ENCODE data around the gene TEAD3.

DNA sequence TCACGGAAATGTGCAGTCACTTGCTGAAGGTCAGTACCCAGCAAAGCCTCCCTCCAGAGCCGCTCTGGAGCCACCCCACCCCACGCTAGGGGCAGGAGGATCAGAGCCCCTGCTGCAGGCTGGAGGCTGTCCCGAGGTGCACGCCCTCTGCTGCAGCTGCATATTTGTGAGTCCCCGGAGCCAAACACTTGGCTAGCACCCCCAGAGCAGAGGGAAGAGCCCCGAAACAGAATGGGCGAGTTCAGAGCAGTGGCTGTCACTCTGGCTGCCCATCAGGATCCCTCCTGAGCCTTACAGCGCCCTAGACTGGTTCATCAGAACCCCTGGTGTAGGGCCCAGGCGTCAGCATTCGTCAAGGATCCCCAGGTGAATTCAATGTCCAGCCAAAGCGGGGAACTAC is 25.3 kb upstream of the TEAD3 start:
- no peak for TF ChIP-seq MAFK (IDR thresholded peaks at IDR 0.05; ENCODE audit: low read depth, low read length)
- no peak for TF ChIP-seq POLR2A (IDR thresholded peaks at IDR 0.05; ENCODE audit: low read depth, low read length)
- no peak for TF ChIP-seq SMC3 (IDR thresholded peaks at IDR 0.05; ENCODE audit: low read depth, low read length)
- TF ChIP-seq, protein P1, sequence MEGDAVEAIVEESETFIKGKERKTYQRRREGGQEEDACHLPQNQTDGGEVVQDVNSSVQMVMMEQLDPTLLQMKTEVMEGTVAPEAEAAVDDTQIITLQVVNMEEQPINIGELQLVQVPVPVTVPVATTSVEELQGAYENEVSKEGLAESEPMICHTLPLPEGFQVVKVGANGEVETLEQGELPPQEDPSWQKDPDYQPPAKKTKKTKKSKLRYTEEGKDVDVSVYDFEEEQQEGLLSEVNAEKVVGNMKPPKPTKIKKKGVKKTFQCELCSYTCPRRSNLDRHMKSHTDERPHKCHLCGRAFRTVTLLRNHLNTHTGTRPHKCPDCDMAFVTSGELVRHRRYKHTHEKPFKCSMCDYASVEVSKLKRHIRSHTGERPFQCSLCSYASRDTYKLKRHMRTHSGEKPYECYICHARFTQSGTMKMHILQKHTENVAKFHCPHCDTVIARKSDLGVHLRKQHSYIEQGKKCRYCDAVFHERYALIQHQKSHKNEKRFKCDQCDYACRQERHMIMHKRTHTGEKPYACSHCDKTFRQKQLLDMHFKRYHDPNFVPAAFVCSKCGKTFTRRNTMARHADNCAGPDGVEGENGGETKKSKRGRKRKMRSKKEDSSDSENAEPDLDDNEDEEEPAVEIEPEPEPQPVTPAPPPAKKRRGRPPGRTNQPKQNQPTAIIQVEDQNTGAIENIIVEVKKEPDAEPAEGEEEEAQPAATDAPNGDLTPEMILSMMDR (conservative IDR thresholded peaks at IDR 0.05; ENCODE audit: low read depth, low read length): no peak
- no peak for TF ChIP-seq MXI1 (IDR thresholded peaks at IDR 0.05; ENCODE audit: borderline replicate concordance, low read depth, low read length)
- no peak for TF ChIP-seq NFE2L2 (IDR thresholded peaks at IDR 0.05; ENCODE audit: low read depth, low read length)
